ENCODE data around the gene DDX6. TPM values are rescaled to one million over a fixed set of nuclear protein-coding genes. Genes with fewer than 3 reads are reported as not detected.
A peak's percentile ranks its signal among the peaks of the same experiment; 100 is the strongest.

DDX6 gene
- total and polyA plus RNA-seq, 2 donors (not counting 1 experiment from before 2014, with no cell fraction given), result 36.7 to 255 TPM

GRCh38 chr11:118705111-118705741, 85.7 kb downstream of the DDX6 start:
- no peak overlapping the region for H3K4me3 ChIP-seq (ENCODE audit: control extremely low read depth in 1 of 5, extremely low read depth in 1 of 5, insufficient read depth in 1 of 5, low read depth in 2 of 5, low read length in 4 of 5)
- H2AFZ ChIP-seq (ENCODE audit: insufficient read depth, low read depth, low read length, poor library complexity, severe bottlenecking), result peak overlapping the region; percentile 59
- no peaks in the 10 kb centered on the region for H3K36me3 ChIP-seq (replicated peaks in 1 of 2; ENCODE audit: control extremely low read depth in 1 of 2, control insufficient read depth in 1 of 2, extremely low read depth in 1 of 2, insufficient read depth in 2 of 2, low read length in 1 of 2)
- no peaks in the 10 kb centered on the region for H3K79me2 ChIP-seq (ENCODE audit: control insufficient read depth, insufficient read depth, low read length)
- no peaks in the 10 kb centered on the region for H4K20me1 ChIP-seq (ENCODE audit: control insufficient read depth, insufficient read depth, low read length, poor library complexity, severe bottlenecking)
- POLR2A ChIA-PET, result interaction anchor here (0.5 to 0.6 kb wide), 2 partner anchors 114 to 579 kb away, joined by 3 to 6 read pairs; no protein-coding TSS in a partner anchor
- ATAC-seq (ENCODE audit: low read depth) (peak; percentile 39), DNase-seq (peak; percentile 46)
- H3K27me3 ChIP-seq (replicated peaks in 1 of 4; ENCODE audit: control extremely low read depth in 1 of 4, control insufficient read depth in 3 of 4, insufficient read depth in 4 of 4, low read length in 3 of 4), result peaks cover 0 to 3% (median 0%) of the 10 kb centered on the region in 4 experiments
- peak overlapping the region; percentile 51 for H3K4me2 ChIP-seq (replicated peaks; ENCODE audit: low read depth, low read length, poor library complexity, severe bottlenecking)
- H3K27ac ChIP-seq (ENCODE audit: low read length in 2 of 2), result no peak overlapping the region
- H3K9me3 Mint-ChIP-seq (ENCODE audit: insufficient read depth), result peaks cover 3% of the 10 kb centered on the region
- peaks cover 0 to 7% (median 0%) of the 10 kb centered on the region in 3 donors for H3K9me3 ChIP-seq (ENCODE audit: control extremely low read depth in 1 of 3, control insufficient read depth in 2 of 3, insufficient read depth in 1 of 3, low read length in 2 of 3)
- no peak for TF ChIP-seq CTCF (IDR thresholded peaks at IDR 0.05)
- TF ChIP-seq EZH2 (IDR thresholded peaks at IDR 0.05; ENCODE audit: borderline replicate concordance, insufficient read depth, low read depth, low read length, poor library complexity, severe bottlenecking), result no peak
- peak overlapping the region; percentile 73 for H3K4me3 Mint-ChIP-seq
- peaks cover 4% of the 10 kb centered on the region for H3K27me3 Mint-ChIP-seq
- WGBS (ENCODE audit: insufficient coverage), result 6% methylated on average over 11 of the region's 15 CpGs
- intact Hi-C loops (cut with micrococcal nuclease), result no loop called here
- H3K9ac ChIP-seq (ENCODE audit: low read length), result no peak overlapping the region
- H3K4me1 Mint-ChIP-seq, result peaks cover 19% of the 10 kb centered on the region
- H3K27ac Mint-ChIP-seq, result peak overlapping the region; percentile 74
- CTCF ChIA-PET, result interaction anchor here (0.7 to 1.3 kb wide), 5 partner anchors 16 to 884 kb away, joined by 3 to 6 read pairs (median 4); partner anchors contain the start of gene UPK2
- peaks cover 15 to 17% of the 10 kb centered on the region in 2 donors for H3K4me1 ChIP-seq (ENCODE audit: control insufficient read depth in 2 of 2, insufficient read depth in 2 of 2, low read length in 2 of 2)

GRCh38 chr11:118703563-118704106, 87.3 kb downstream of the DDX6 start:
- H3K9me3 Mint-ChIP-seq (ENCODE audit: insufficient read depth), result peaks cover 3% of the 10 kb centered on the region
- H3K27ac ChIP-seq (ENCODE audit: low read length in 2 of 2), result no peak overlapping the region
- H3K4me2 ChIP-seq (replicated peaks; ENCODE audit: low read depth, low read length, poor library complexity, severe bottlenecking), result no peak overlapping the region
- no peak overlapping the region for H3K27ac Mint-ChIP-seq
- H4K20me1 ChIP-seq (ENCODE audit: control insufficient read depth, insufficient read depth, low read length, poor library complexity, severe bottlenecking), result no peaks in the 10 kb centered on the region
- H3K36me3 ChIP-seq (replicated peaks in 1 of 2; ENCODE audit: control extremely low read depth in 1 of 2, control insufficient read depth in 1 of 2, extremely low read depth in 1 of 2, insufficient read depth in 2 of 2, low read length in 1 of 2), result no peaks in the 10 kb centered on the region
- ATAC-seq (ENCODE audit: low read depth) (no peak), DNase-seq (no peak)
- no peak overlapping the region for H3K4me3 Mint-ChIP-seq
- H3K27me3 ChIP-seq (replicated peaks in 1 of 4; ENCODE audit: control extremely low read depth in 1 of 4, control insufficient read depth in 3 of 4, insufficient read depth in 4 of 4, low read length in 3 of 4), result no peaks in the 10 kb centered on the region
- TF ChIP-seq CTCF (IDR thresholded peaks at IDR 0.05) (no peak), EZH2 (IDR thresholded peaks at IDR 0.05; ENCODE audit: borderline replicate concordance, insufficient read depth, low read depth, low read length, poor library complexity, severe bottlenecking) (no peak)
- CTCF ChIA-PET, result interaction anchor here (0.5 kb wide), 1 partner anchor 278 kb away, joined by 3 read pairs; no protein-coding TSS in a partner anchor
- H3K9ac ChIP-seq (ENCODE audit: low read length), result no peak overlapping the region
- H2AFZ ChIP-seq (ENCODE audit: insufficient read depth, low read depth, low read length, poor library complexity, severe bottlenecking), result no peak overlapping the region
- POLR2A ChIA-PET, result no interaction called here
- H3K4me1 Mint-ChIP-seq, result peaks cover 24% of the 10 kb centered on the region
- 100% methylated on average over 5 of the region's 5 CpGs for WGBS (ENCODE audit: insufficient coverage)
- H3K79me2 ChIP-seq (ENCODE audit: control insufficient read depth, insufficient read depth, low read length), result no peaks in the 10 kb centered on the region
- H3K27me3 Mint-ChIP-seq, result peaks cover 4% of the 10 kb centered on the region
- H3K9me3 ChIP-seq (ENCODE audit: control extremely low read depth in 1 of 3, control insufficient read depth in 2 of 3, insufficient read depth in 1 of 3, low read length in 2 of 3), result peaks cover 0 to 10% (median 0%) of the 10 kb centered on the region in 3 donors
- H3K4me3 ChIP-seq (ENCODE audit: control extremely low read depth in 1 of 5, extremely low read depth in 1 of 5, insufficient read depth in 1 of 5, low read depth in 2 of 5, low read length in 4 of 5), result no peak overlapping the region
- intact Hi-C loops (cut with micrococcal nuclease), result no loop called here
- peaks cover 15 to 22% of the 10 kb centered on the region in 2 donors for H3K4me1 ChIP-seq (ENCODE audit: control insufficient read depth in 2 of 2, insufficient read depth in 2 of 2, low read length in 2 of 2)

Measured in B cell (primary cell).